ENCODE measurements around the gene NPR1. TPM values are rescaled to one million over a fixed set of nuclear protein-coding genes. Genes with fewer than 3 reads are reported as not detected.
A peak's percentile ranks its signal among the peaks of the same experiment; 100 is the strongest.

Gene NPR1
- total and polyA plus RNA-seq, 2 of the 13 experiments (the other 11 are each of a cell fraction or from before 2014, with no cell fraction given), result not detected

GRCh38 chr1:153633754-153634665, 44.5 kb upstream of the NPR1 start, which contains the start of gene CHTOP (continued):
- TF ChIP-seq NAIF1 (CRISPR knock-in tag; IDR thresholded peaks at IDR 0.05; ENCODE audit: borderline replicate concordance) (peak; percentile 92), NRL (CRISPR knock-in tag; IDR thresholded peaks at IDR 0.05; ENCODE audit: borderline replicate concordance) (peak; percentile 96), ZNF550 (CRISPR knock-in tag; IDR thresholded peaks at IDR 0.05; ENCODE audit: borderline replicate concordance) (no peak), ARID2 (CRISPR knock-in tag; IDR thresholded peaks at IDR 0.05; ENCODE audit: borderline replicate concordance) (peak; percentile 84; the same call in 1 of the 2 replicates), SUZ12 (IDR thresholded peaks at IDR 0.05; ENCODE audit: low read depth, low read length) (no peak), ZNF350 (CRISPR knock-in tag; IDR thresholded peaks at IDR 0.05; ENCODE audit: borderline replicate concordance, low read depth) (peak; percentile 96), ZNF737 (CRISPR knock-in tag; IDR thresholded peaks at IDR 0.05; ENCODE audit: borderline replicate concordance) (no peak), YEATS4 (CRISPR knock-in tag; IDR thresholded peaks at IDR 0.05; ENCODE audit: borderline replicate concordance) (peak; percentile 72; the same call in 1 of the 2 replicates), SMAD1 (CRISPR knock-in tag; IDR thresholded peaks at IDR 0.05; ENCODE audit: borderline replicate concordance, low read depth) (no peak), SMAD9 (CRISPR knock-in tag; IDR thresholded peaks at IDR 0.05) (no peak; the same call in 1 of the 2 replicates), ZNF557 (CRISPR knock-in tag; IDR thresholded peaks at IDR 0.05) (no peak), ZNF124 (CRISPR knock-in tag; IDR thresholded peaks at IDR 0.05) (no peak), BRD4 (CRISPR knock-in tag; IDR thresholded peaks at IDR 0.05) (peak; percentile 78; the same call in 1 of the 2 replicates), TBX3 (IDR thresholded peaks at IDR 0.05; ENCODE audit: borderline replicate concordance) (peak; percentile 42; the same call in 1 of the 2 replicates), ZNF335 (CRISPR knock-in tag; IDR thresholded peaks at IDR 0.05) (no peak), STAT5B (CRISPR knock-in tag; IDR thresholded peaks at IDR 0.05) (no peak)
- TF ChIP-seq, protein P1, sequence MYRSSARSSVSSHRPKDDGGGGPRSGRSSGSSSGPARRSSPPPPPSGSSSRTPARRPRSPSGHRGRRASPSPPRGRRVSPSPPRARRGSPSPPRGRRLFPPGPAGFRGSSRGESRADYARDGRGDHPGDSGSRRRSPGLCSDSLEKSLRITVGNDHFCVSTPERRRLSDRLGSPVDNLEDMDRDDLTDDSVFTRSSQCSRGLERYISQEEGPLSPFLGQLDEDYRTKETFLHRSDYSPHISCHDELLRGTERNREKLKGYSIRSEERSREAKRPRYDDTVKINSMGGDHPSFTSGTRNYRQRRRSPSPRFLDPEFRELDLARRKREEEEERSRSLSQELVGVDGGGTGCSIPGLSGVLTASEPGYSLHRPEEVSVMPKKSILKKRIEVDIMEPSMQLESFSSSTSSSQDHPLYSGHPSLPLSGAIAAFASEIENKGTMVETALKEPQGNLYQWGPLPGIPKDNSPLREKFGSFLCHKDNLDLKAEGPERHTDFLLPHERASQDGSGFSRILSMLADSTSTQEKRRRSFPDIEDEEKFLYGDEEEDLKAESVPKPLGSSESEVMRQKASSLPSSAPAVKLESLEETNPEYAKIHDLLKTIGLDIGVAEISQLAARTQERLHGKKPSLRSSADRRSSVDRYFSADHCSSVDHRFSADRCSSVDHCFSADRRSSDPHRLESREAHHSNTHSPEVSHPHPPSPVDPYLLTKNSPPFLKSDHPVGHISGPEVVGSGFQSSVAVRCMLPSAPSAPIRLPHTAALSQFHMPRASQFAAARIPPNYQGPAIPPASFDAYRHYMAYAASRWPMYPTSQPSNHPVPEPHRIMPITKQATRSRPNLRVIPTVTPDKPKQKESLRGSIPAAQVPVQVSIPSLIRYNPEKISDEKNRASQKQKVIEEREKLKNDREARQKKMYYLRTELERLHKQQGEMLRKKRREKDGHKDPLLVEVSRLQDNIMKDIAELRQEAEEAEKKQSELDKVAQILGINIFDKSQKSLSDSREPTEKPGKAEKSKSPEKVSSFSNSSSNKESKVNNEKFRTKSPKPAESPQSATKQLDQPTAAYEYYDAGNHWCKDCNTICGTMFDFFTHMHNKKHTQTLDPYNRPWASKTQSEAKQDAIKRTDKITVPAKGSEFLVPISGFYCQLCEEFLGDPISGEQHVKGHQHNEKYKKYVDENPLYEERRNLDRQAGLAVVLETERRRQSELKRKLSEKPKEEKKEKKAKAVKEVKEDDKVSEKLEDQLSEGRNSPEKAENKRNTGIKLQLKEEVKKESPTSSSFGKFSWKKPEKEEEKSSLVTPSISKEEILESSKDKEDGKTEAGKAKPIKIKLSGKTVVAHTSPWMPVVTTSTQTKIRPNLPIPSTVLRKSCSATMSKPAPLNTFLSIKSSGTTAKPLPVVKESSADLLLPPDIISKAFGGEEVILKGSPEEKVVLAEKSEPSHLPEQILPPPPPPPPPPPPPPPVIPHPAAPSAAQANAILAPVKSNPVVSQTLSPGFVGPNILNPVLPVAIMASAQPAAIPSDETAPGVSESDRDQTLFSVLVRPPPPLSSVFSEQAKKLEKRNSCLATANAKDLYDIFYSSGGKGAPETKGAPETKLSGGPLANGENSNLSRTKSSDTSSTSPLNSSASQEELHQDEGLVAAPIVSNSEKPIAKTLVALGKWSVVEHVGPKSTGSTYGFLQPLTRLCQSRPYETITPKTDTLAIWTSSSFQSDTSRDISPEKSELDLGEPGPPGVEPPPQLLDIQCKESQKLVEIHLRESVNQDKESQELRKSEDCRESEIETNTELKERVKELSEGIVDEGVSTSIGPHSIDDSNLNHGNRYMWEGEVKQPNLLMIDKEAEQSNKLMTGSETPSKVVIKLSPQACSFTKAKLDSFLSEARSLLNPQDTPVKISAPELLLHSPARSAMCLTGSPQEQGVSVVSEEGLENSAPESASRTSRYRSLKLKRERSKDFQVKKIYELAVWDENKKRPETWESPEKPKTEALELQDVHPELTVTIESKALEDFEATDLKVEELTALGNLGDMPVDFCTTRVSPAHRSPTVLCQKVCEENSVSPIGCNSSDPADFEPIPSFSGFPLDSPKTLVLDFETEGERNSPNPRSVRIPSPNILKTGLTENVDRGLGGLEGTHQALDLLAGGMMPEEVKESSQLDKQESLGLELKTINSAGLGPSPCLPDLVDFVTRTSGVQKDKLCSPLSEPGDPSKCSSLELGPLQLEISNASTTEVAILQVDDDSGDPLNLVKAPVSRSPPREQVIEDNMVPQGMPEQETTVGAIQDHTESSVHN (CRISPR knock-in tag; IDR thresholded peaks at IDR 0.05), result 0 out of 2 replicates have a peak, but pooled peaks have one; percentile 81
- TF ChIP-seq, protein P2, sequence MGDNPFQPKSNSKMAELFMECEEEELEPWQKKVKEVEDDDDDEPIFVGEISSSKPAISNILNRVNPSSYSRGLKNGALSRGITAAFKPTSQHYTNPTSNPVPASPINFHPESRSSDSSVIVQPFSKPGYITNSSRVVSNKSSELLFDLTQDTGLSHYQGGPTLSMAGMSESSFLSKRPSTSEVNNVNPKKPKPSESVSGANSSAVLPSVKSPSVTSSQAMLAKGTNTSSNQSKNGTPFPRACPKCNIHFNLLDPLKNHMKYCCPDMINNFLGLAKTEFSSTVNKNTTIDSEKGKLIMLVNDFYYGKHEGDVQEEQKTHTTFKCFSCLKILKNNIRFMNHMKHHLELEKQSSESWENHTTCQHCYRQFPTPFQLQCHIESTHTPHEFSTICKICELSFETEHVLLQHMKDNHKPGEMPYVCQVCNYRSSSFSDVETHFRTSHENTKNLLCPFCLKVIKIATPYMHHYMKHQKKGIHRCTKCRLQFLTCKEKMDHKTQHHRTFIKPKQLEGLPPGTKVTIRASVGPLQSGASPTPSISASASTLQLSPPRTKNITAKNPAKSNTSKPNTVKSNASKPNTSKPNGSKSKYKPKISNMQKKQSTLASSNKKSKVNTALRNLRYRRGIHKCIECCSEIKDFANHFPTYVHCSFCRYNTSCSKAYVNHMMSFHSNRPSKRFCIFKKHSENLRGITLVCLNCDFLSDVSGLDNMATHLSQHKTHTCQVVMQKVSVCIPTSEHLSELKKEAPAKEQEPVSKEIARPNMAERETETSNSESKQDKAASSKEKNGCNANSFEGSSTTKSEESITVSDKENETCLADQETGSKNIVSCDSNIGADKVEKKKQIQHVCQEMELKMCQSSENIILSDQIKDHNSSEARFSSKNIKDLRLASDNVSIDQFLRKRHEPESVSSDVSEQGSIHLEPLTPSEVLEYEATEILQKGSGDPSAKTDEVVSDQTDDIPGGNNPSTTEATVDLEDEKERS (CRISPR knock-in tag; IDR thresholded peaks at IDR 0.05), result peak; percentile 80; the same call in 1 of the 2 replicates

Data from HepG2 (cell line).